ENCODE results near the gene SLC25A45. TPM values are rescaled to one million over a fixed set of nuclear protein-coding genes. Genes with fewer than 3 reads are reported as not detected.

The SLC25A45 gene
- total RNA-seq, 4 donors from 2014 or later = 2.6 to 12.4 (median 5.6) TPM

GRCh38 chr11:65402790-65403189, 20.3 kb upstream of the SLC25A45 start:
- Histone ChIP-seq H3K4me1 (no peaks in the 10 kb centered on the region), H3K4me3 (no peak overlapping the region), H3K9me3 (no peaks in the 10 kb centered on the region), H3K36me3 (peaks cover 0 to 69% of the 10 kb centered on the region in 2 donors), H3K27ac (peak overlapping the region in 1 of 4 donors; percentile 69), H3K27me3 (no peaks in the 10 kb centered on the region)
- DNase-seq (no peak), ATAC-seq (no peak)
- intact Hi-C loops (cut with DNase I; ENCODE audit: low total_unique reads) = no loop called here
- in situ Hi-C loops (cut with MboI; ENCODE audit: low sequenced_read_pairs in 4 of 4) = no loop called here
- no peak for TF ChIP-seq CTCF (IDR thresholded peaks at IDR 0.05 in 4 of 5, conservative IDR thresholded peaks at IDR 0.05 in 1 of 5)
- no peak for TF ChIP-seq POLR2A (IDR thresholded peaks at IDR 0.05)

- Histone ChIP-seq H3K36me3 (peaks cover 0 to 69% of the 10 kb centered on the region in 2 donors), H3K4me3 (no peak overlapping the region), H3K4me1 (no peaks in the 10 kb centered on the region), H3K9me3 (no peaks in the 10 kb centered on the region), H3K27ac (no peak overlapping the region), H3K27me3 (no peaks in the 10 kb centered on the region)
- intact Hi-C loops (cut with DNase I; ENCODE audit: low total_unique reads) (no loop called here), in situ Hi-C loops (cut with MboI; ENCODE audit: low sequenced_read_pairs in 4 of 4) (no loop called here)
- ATAC-seq = no peak
- no peak for TF ChIP-seq CTCF (IDR thresholded peaks at IDR 0.05 in 4 of 5, conservative IDR thresholded peaks at IDR 0.05 in 1 of 5)
- TF ChIP-seq POLR2A (IDR thresholded peaks at IDR 0.05) = no peak
- DNase-seq = no peak
Measured at GRCh38 chr11:65401803-65402248, 19.4 kb upstream of the SLC25A45 start.

- Histone ChIP-seq H3K27me3 (no peaks in the 10 kb centered on the region), H3K9me3 (no peaks in the 10 kb centered on the region), H3K36me3 (peaks cover 0 to 64% of the 10 kb centered on the region in 2 donors), H3K4me3 (no peak overlapping the region), H3K27ac (no peak overlapping the region), H3K4me1 (no peaks in the 10 kb centered on the region)
- TF ChIP-seq POLR2A (IDR thresholded peaks at IDR 0.05) (no peak), CTCF (IDR thresholded peaks at IDR 0.05 in 4 of 5, conservative IDR thresholded peaks at IDR 0.05 in 1 of 5) (no peak)
- no peak for ATAC-seq
- intact Hi-C loops (cut with DNase I; ENCODE audit: low total_unique reads) (no loop called here), in situ Hi-C loops (cut with MboI; ENCODE audit: low sequenced_read_pairs in 4 of 4) (no loop called here)
- no peak for DNase-seq
Measured at GRCh38 chr11:65401073-65401802, 18.8 kb upstream of the SLC25A45 start.

GRCh38 chr11:65400307-65401072, 18.0 kb upstream of the SLC25A45 start:
- ATAC-seq = no peak
- Histone ChIP-seq H3K27me3 (no peaks in the 10 kb centered on the region), H3K4me3 (no peak overlapping the region), H3K9me3 (no peaks in the 10 kb centered on the region), H3K4me1 (no peaks in the 10 kb centered on the region), H3K36me3 (peaks cover 0 to 57% of the 10 kb centered on the region in 2 donors), H3K27ac (no peak overlapping the region)
- intact Hi-C loops (cut with DNase I; ENCODE audit: low total_unique reads) = no loop called here
- in situ Hi-C loops (cut with MboI; ENCODE audit: low sequenced_read_pairs in 4 of 4) = no loop called here
- TF ChIP-seq POLR2A (IDR thresholded peaks at IDR 0.05) (no peak), CTCF (IDR thresholded peaks at IDR 0.05 in 4 of 5, conservative IDR thresholded peaks at IDR 0.05 in 1 of 5) (no peak)
- no peak for DNase-seq
